ENCODE results near the gene RNF7.
"Not testable (repeated sequence)": the region's sequence is repeated elsewhere in the genome, so short reads cannot be mapped to it uniquely, and the experiment has no call there.

The RNF7 gene

GRCh38 chr3:141776376-141776775 is 38.3 kb downstream of the RNF7 start:
- no peaks in the 10 kb centered on the region for H3K27me3 ChIP-seq (ENCODE audit: control insufficient read depth in 1 of 2, insufficient read depth in 2 of 2, low read length in 2 of 2)
- no peak overlapping the region for H3K27ac ChIP-seq (ENCODE audit: low read depth, low read length)
- no peaks in the 10 kb centered on the region for H3K4me1 ChIP-seq (ENCODE audit: control insufficient read depth in 1 of 2, insufficient read depth in 2 of 2, low read length in 2 of 2)
- H3K9ac ChIP-seq (ENCODE audit: low read depth in 1 of 2, low read length in 2 of 2): no peak overlapping the region
- no peak overlapping the region for H3K4me3 ChIP-seq (ENCODE audit: low read depth in 1 of 2, low read length in 2 of 2)
- no peaks in the 10 kb centered on the region for H3K36me3 ChIP-seq (ENCODE audit: control insufficient read depth in 1 of 2, insufficient read depth in 2 of 2, low read length in 2 of 2)
- no peaks in the 10 kb centered on the region for H3K9me3 ChIP-seq (ENCODE audit: control insufficient read depth in 1 of 2, low read length in 2 of 2)

GRCh38 chr3:141776885-141777284 is 38.8 kb downstream of the RNF7 start:
- Histone ChIP-seq H3K27me3 (ENCODE audit: control insufficient read depth in 1 of 2, insufficient read depth in 2 of 2, low read length in 2 of 2) (no peaks in the 10 kb centered on the region), H3K36me3 (ENCODE audit: control insufficient read depth in 1 of 2, insufficient read depth in 2 of 2, low read length in 2 of 2) (no peaks in the 10 kb centered on the region), H3K27ac (ENCODE audit: low read depth, low read length) (no peak overlapping the region), H3K9ac (ENCODE audit: low read depth in 1 of 2, low read length in 2 of 2) (no peak overlapping the region), H3K9me3 (ENCODE audit: control insufficient read depth in 1 of 2, low read length in 2 of 2) (no peaks in the 10 kb centered on the region), H3K4me3 (ENCODE audit: low read depth in 1 of 2, low read length in 2 of 2) (no peak overlapping the region), H3K4me1 (ENCODE audit: control insufficient read depth in 1 of 2, insufficient read depth in 2 of 2, low read length in 2 of 2) (no peaks in the 10 kb centered on the region)

- H3K36me3 ChIP-seq (ENCODE audit: control insufficient read depth in 1 of 2, insufficient read depth in 2 of 2, low read length in 2 of 2): no peaks in the 10 kb centered on the region
- no peak overlapping the region for H3K27ac ChIP-seq (ENCODE audit: low read depth, low read length)
- H3K27me3 ChIP-seq (ENCODE audit: control insufficient read depth in 1 of 2, insufficient read depth in 2 of 2, low read length in 2 of 2): no peaks in the 10 kb centered on the region
- H3K9ac ChIP-seq (ENCODE audit: low read depth in 1 of 2, low read length in 2 of 2): no peak overlapping the region
- H3K9me3 ChIP-seq (ENCODE audit: control insufficient read depth in 1 of 2, low read length in 2 of 2): no peaks in the 10 kb centered on the region
- H3K4me3 ChIP-seq (ENCODE audit: low read depth in 1 of 2, low read length in 2 of 2): no peak overlapping the region
- no peaks in the 10 kb centered on the region for H3K4me1 ChIP-seq (ENCODE audit: control insufficient read depth in 1 of 2, insufficient read depth in 2 of 2, low read length in 2 of 2)
Measured at GRCh38 chr3:141777957-141778813, 40.1 kb downstream of the RNF7 start.

- H3K27me3 ChIP-seq (ENCODE audit: control insufficient read depth in 1 of 2, insufficient read depth in 2 of 2, low read length in 2 of 2): no peaks in the 10 kb centered on the region
- H3K36me3 ChIP-seq (ENCODE audit: control insufficient read depth in 1 of 2, insufficient read depth in 2 of 2, low read length in 2 of 2): no peaks in the 10 kb centered on the region
- H3K9ac ChIP-seq (ENCODE audit: low read depth in 1 of 2, low read length in 2 of 2): no peak overlapping the region
- no peak overlapping the region for H3K4me3 ChIP-seq (ENCODE audit: low read depth in 1 of 2, low read length in 2 of 2)
- H3K9me3 ChIP-seq (ENCODE audit: control insufficient read depth in 1 of 2, low read length in 2 of 2): no peaks in the 10 kb centered on the region
- no peaks in the 10 kb centered on the region for H3K4me1 ChIP-seq (ENCODE audit: control insufficient read depth in 1 of 2, insufficient read depth in 2 of 2, low read length in 2 of 2)
- no peak overlapping the region for H3K27ac ChIP-seq (ENCODE audit: low read depth, low read length)
Measured at GRCh38 chr3:141779667-141780066, 41.6 kb downstream of the RNF7 start.

- H3K36me3 ChIP-seq (ENCODE audit: control insufficient read depth in 1 of 2, insufficient read depth in 2 of 2, low read length in 2 of 2): no peaks in the 10 kb centered on the region
- H3K4me3 ChIP-seq (ENCODE audit: low read depth in 1 of 2, low read length in 2 of 2): no peak overlapping the region
- H3K4me1 ChIP-seq (ENCODE audit: control insufficient read depth in 1 of 2, insufficient read depth in 2 of 2, low read length in 2 of 2): no peaks in the 10 kb centered on the region
- H3K9ac ChIP-seq (ENCODE audit: low read depth in 1 of 2, low read length in 2 of 2): no peak overlapping the region
- H3K9me3 ChIP-seq (ENCODE audit: control insufficient read depth in 1 of 2, low read length in 2 of 2): no peaks in the 10 kb centered on the region
- H3K27me3 ChIP-seq (ENCODE audit: control insufficient read depth in 1 of 2, insufficient read depth in 2 of 2, low read length in 2 of 2): no peaks in the 10 kb centered on the region
- no peak overlapping the region for H3K27ac ChIP-seq (ENCODE audit: low read depth, low read length)
Measured at GRCh38 chr3:141782386-141782932, 44.4 kb downstream of the RNF7 start.

GRCh38 chr3:141783632-141784031 is 45.5 kb downstream of the RNF7 start:
- H3K27ac ChIP-seq (ENCODE audit: low read depth, low read length): no peak overlapping the region
- H3K9me3 ChIP-seq (ENCODE audit: control insufficient read depth in 1 of 2, low read length in 2 of 2): no peaks in the 10 kb centered on the region
- H3K27me3 ChIP-seq (ENCODE audit: control insufficient read depth in 1 of 2, insufficient read depth in 2 of 2, low read length in 2 of 2): no peaks in the 10 kb centered on the region
- H3K4me1 ChIP-seq (ENCODE audit: control insufficient read depth in 1 of 2, insufficient read depth in 2 of 2, low read length in 2 of 2): no peaks in the 10 kb centered on the region
- H3K9ac ChIP-seq (ENCODE audit: low read depth in 1 of 2, low read length in 2 of 2): no peak overlapping the region
- H3K36me3 ChIP-seq (ENCODE audit: control insufficient read depth in 1 of 2, insufficient read depth in 2 of 2, low read length in 2 of 2): no peaks in the 10 kb centered on the region
- no peak overlapping the region for H3K4me3 ChIP-seq (ENCODE audit: low read depth in 1 of 2, low read length in 2 of 2)

GRCh38 chr3:141784096-141784495 is 46.0 kb downstream of the RNF7 start:
- Histone ChIP-seq H3K27me3 (ENCODE audit: control insufficient read depth in 1 of 2, insufficient read depth in 2 of 2, low read length in 2 of 2) (no peaks in the 10 kb centered on the region), H3K4me3 (ENCODE audit: low read depth in 1 of 2, low read length in 2 of 2) (no peak overlapping the region), H3K9me3 (ENCODE audit: control insufficient read depth in 1 of 2, low read length in 2 of 2) (no peaks in the 10 kb centered on the region), H3K36me3 (ENCODE audit: control insufficient read depth in 1 of 2, insufficient read depth in 2 of 2, low read length in 2 of 2) (no peaks in the 10 kb centered on the region), H3K4me1 (ENCODE audit: control insufficient read depth in 1 of 2, insufficient read depth in 2 of 2, low read length in 2 of 2) (no peaks in the 10 kb centered on the region), H3K9ac (ENCODE audit: low read depth in 1 of 2, low read length in 2 of 2) (no peak overlapping the region), H3K27ac (ENCODE audit: low read depth, low read length) (no peak overlapping the region)

GRCh38 chr3:141784531-141784930 is 46.4 kb downstream of the RNF7 start:
- H3K27me3 ChIP-seq (ENCODE audit: control insufficient read depth in 1 of 2, insufficient read depth in 2 of 2, low read length in 2 of 2): no peaks in the 10 kb centered on the region
- H3K9me3 ChIP-seq (ENCODE audit: control insufficient read depth in 1 of 2, low read length in 2 of 2): no peaks in the 10 kb centered on the region
- H3K9ac ChIP-seq (ENCODE audit: low read depth in 1 of 2, low read length in 2 of 2): no peak overlapping the region
- H3K4me3 ChIP-seq (ENCODE audit: low read depth in 1 of 2, low read length in 2 of 2): no peak overlapping the region
- no peaks in the 10 kb centered on the region for H3K36me3 ChIP-seq (ENCODE audit: control insufficient read depth in 1 of 2, insufficient read depth in 2 of 2, low read length in 2 of 2)
- H3K4me1 ChIP-seq (ENCODE audit: control insufficient read depth in 1 of 2, insufficient read depth in 2 of 2, low read length in 2 of 2): no peaks in the 10 kb centered on the region
- no peak overlapping the region for H3K27ac ChIP-seq (ENCODE audit: low read depth, low read length)

GRCh38 chr3:141788149-141788548 is 50.1 kb downstream of the RNF7 start:
- no peak overlapping the region for H3K9ac ChIP-seq (ENCODE audit: low read depth in 1 of 2, low read length in 2 of 2)
- no peaks in the 10 kb centered on the region for H3K36me3 ChIP-seq (ENCODE audit: control insufficient read depth in 1 of 2, insufficient read depth in 2 of 2, low read length in 2 of 2)
- H3K9me3 ChIP-seq (ENCODE audit: control insufficient read depth in 1 of 2, low read length in 2 of 2): no peaks in the 10 kb centered on the region
- no peaks in the 10 kb centered on the region for H3K27me3 ChIP-seq (ENCODE audit: control insufficient read depth in 1 of 2, insufficient read depth in 2 of 2, low read length in 2 of 2)
- no peak overlapping the region for H3K27ac ChIP-seq (ENCODE audit: low read depth, low read length)
- no peak overlapping the region for H3K4me3 ChIP-seq (ENCODE audit: low read depth in 1 of 2, low read length in 2 of 2)
- H3K4me1 ChIP-seq (ENCODE audit: control insufficient read depth in 1 of 2, insufficient read depth in 2 of 2, low read length in 2 of 2): no peaks in the 10 kb centered on the region

GRCh38 chr3:141788750-141789149 is 50.7 kb downstream of the RNF7 start:
- H3K36me3 ChIP-seq (ENCODE audit: control insufficient read depth in 1 of 2, insufficient read depth in 2 of 2, low read length in 2 of 2); H3K9me3 ChIP-seq (ENCODE audit: control insufficient read depth in 1 of 2, low read length in 2 of 2); H3K9ac ChIP-seq (ENCODE audit: low read depth in 1 of 2, low read length in 2 of 2); H3K4me3 ChIP-seq (ENCODE audit: low read depth in 1 of 2, low read length in 2 of 2); H3K27me3 ChIP-seq (ENCODE audit: control insufficient read depth in 1 of 2, insufficient read depth in 2 of 2, low read length in 2 of 2); H3K27ac ChIP-seq (ENCODE audit: low read depth, low read length); H3K4me1 ChIP-seq (ENCODE audit: control insufficient read depth in 1 of 2, insufficient read depth in 2 of 2, low read length in 2 of 2): not testable (repeated sequence)
